Lower leg skin (tissue), 3 donors: ENCODE data around the gene CHPT1.

Experiments used
- CTCF ChIP-seq, 3 donors: fragments of 450-650 bp; IDR thresholded peaks; one replicate each; pipeline ENCODE4 v1.5.1; 2016; ENCODE audit warnings: antibody characterized with exemption in 3 of 3, mild to moderate bottlenecking in 3 of 3, moderate library complexity in 2 of 3
- POLR2A ChIP-seq, 2 donors: fragments of 450-650 bp; IDR thresholded peaks; one replicate each; pipeline ENCODE4 v1.6.1; 2016 to 2017; ENCODE audit warnings: antibody characterized with exemption in 2 of 2, mild to moderate bottlenecking in 1 of 2, moderate library complexity in 1 of 2

- no peak for TF ChIP-seq CTCF (IDR thresholded peaks at IDR 0.05)
- TF ChIP-seq POLR2A (IDR thresholded peaks at IDR 0.05) = no peak
Measured at GRCh38 chr12:101763246-101763931, 65.9 kb downstream of the CHPT1 start.
